DOHH2 (cell line): ENCODE data around the gene ORMDL3.

Experiments used
- H3F3A ChIP-seq: fragments of 200-600 bp; sonication (generic), shearing (Covaris generic); 2 replicates; pipeline ENCODE4 v1.6.0; 2016; ENCODE audit warnings: antibody characterized with exemption, mild to moderate bottlenecking; ENCODE audit not compliant: control insufficient read depth, insufficient read depth
- H3K27ac ChIP-seq: fragments of 200-600 bp; sonication (generic); 2 replicates; pipeline ENCODE4 v1.5.1; 2014; ENCODE audit warnings: low read depth, mild to moderate bottlenecking, low read length, moderate library complexity
- H3K27me3 ChIP-seq: fragments of 200-600 bp; sonication (generic); 2 replicates; pipeline ENCODE4 v1.6.1; 2014; ENCODE audit warnings: mild to moderate bottlenecking, low read length, mixed read lengths; ENCODE audit not compliant: control insufficient read depth
- H3K36me3 ChIP-seq: fragments of 200-600 bp; sonication (generic); 2 replicates; pipeline ENCODE4 v1.6.1; 2014; ENCODE audit warnings: mild to moderate bottlenecking, low read length, moderate library complexity, mixed read lengths; ENCODE audit not compliant: control insufficient read depth
- H3K4me1 ChIP-seq: fragments of 200-600 bp; sonication (generic); 2 replicates; pipeline ENCODE4 v1.6.1; 2014; ENCODE audit warnings: mild to moderate bottlenecking, low read length, mixed read lengths; ENCODE audit not compliant: control insufficient read depth
- H3K4me2 ChIP-seq: fragments of 200-600 bp; sonication (generic); 2 replicates; pipeline ENCODE4 v1.6.0; 2014; ENCODE audit warnings: mild to moderate bottlenecking, low read length, moderate library complexity
- H3K4me3 ChIP-seq: fragments of 200-600 bp; sonication (generic); 2 replicates; pipeline ENCODE4 v1.5.1; 2014; ENCODE audit warnings: mild to moderate bottlenecking, low read length, mixed read lengths
- H3K79me2 ChIP-seq: fragments of 200-600 bp; sonication (generic); 2 replicates; pipeline ENCODE4 v1.6.1; 2014; ENCODE audit warnings: mild to moderate bottlenecking, low read length, mixed read lengths; ENCODE audit not compliant: control insufficient read depth
- H3K9me2 ChIP-seq: fragments of 200-600 bp; sonication (generic); replicated peaks from 2 replicates; pipeline ENCODE4 v1.6.1; 2014; ENCODE audit warnings: mild to moderate bottlenecking, low read length, mixed read lengths; ENCODE audit not compliant: control insufficient read depth
- H3K9me3 ChIP-seq: fragments of 200-600 bp; sonication (generic); 2 replicates; pipeline ENCODE4 v1.6.1; 2014; ENCODE audit warnings: antibody characterized with exemption, low read length, mixed read lengths; ENCODE audit not compliant: control insufficient read depth, insufficient read depth
- H4K20me1 ChIP-seq: fragments of 200-600 bp; sonication (generic); 2 replicates; pipeline ENCODE4 v1.6.0; 2014; ENCODE audit warnings: low read depth, mild to moderate bottlenecking, antibody characterized with exemption, low read length, moderate library complexity; ENCODE audit not compliant: control insufficient read depth, insufficient read depth
- EZH2phosphoT487 ChIP-seq: fragments of 200-600 bp; sonication (generic); IDR thresholded peaks from 2 replicates; pipeline ENCODE4 v1.6.1; 2017; ENCODE audit warnings: borderline replicate concordance, mild to moderate bottlenecking, antibody characterized with exemption, low read length, moderate library complexity, mixed read lengths
- TF ChIP-seq, protein P1 (sequence below): fragments of 200-600 bp; sonication (generic); IDR thresholded peaks from one replicate; pipeline ENCODE4 v1.5.1; 2014; ENCODE audit warnings: antibody characterized with exemption, mild to moderate bottlenecking, low read depth, low read length; ENCODE audit not compliant: poor library complexity, severe bottlenecking

The ORMDL3 gene

DNA sequence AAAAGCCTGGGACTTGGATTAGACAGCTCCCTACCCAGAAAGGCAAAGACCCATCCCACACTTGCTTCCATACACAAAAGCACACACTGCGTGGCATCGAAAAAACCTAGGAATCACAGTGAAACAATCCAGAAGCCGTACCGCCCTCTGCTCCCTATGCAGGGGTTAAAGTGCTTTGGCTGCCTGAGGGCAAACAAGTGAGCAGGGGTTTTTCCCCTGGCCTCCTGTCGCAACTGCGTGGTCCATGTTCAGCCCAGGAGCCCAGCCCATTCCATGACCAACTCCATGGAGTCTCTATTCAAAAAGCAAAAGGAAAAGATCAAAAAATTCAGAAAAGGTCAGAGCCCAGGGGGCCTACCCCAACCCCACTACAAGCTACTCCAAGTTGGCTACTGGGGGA is 5.4 kb downstream of the ORMDL3 start:
- Histone ChIP-seq H3K27me3 (no peaks in the 10 kb centered on the region), H3K4me2 (no peak overlapping the region), H4K20me1 (no peaks in the 10 kb centered on the region), H3F3A (no peaks in the 10 kb centered on the region), H3K36me3 (peaks cover 26% of the 10 kb centered on the region), H3K4me1 (peaks cover 32% of the 10 kb centered on the region), H3K79me2 (peaks cover 27% of the 10 kb centered on the region), H3K9me3 (no peaks in the 10 kb centered on the region), H3K9me2 (no peaks in the 10 kb centered on the region), H3K4me3 (no peak overlapping the region), H3K27ac (no peak overlapping the region)
- TF ChIP-seq EZH2phosphoT487, result no peak
- TF ChIP-seq, protein P1, sequence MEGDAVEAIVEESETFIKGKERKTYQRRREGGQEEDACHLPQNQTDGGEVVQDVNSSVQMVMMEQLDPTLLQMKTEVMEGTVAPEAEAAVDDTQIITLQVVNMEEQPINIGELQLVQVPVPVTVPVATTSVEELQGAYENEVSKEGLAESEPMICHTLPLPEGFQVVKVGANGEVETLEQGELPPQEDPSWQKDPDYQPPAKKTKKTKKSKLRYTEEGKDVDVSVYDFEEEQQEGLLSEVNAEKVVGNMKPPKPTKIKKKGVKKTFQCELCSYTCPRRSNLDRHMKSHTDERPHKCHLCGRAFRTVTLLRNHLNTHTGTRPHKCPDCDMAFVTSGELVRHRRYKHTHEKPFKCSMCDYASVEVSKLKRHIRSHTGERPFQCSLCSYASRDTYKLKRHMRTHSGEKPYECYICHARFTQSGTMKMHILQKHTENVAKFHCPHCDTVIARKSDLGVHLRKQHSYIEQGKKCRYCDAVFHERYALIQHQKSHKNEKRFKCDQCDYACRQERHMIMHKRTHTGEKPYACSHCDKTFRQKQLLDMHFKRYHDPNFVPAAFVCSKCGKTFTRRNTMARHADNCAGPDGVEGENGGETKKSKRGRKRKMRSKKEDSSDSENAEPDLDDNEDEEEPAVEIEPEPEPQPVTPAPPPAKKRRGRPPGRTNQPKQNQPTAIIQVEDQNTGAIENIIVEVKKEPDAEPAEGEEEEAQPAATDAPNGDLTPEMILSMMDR, result no peak

DNA sequence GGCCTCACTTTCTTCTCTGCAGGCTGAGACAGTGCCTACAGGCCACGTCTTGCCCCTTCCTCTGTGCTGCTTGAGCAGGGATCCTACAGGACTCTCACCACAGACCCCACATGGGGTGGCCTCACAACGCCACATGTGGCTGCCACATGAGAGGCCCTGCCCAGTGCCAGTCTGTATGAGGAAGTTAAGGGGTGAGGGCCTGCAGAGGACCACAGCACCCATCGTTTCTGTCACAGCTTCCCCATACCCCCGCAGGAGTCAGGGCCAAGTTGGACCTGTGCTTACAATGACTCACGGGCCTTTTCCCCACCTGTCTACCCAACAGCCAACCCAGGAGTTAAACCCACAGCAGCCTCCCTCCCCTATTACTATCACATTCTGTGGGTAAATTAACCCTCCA is 6.1 kb downstream of the ORMDL3 start:
- Histone ChIP-seq H3K4me1 (peaks cover 26% of the 10 kb centered on the region), H3K36me3 (peaks cover 25% of the 10 kb centered on the region), H3K9me2 (no peaks in the 10 kb centered on the region), H3F3A (no peaks in the 10 kb centered on the region), H3K27ac (no peak overlapping the region), H3K4me3 (no peak overlapping the region), H3K4me2 (no peak overlapping the region), H4K20me1 (no peaks in the 10 kb centered on the region), H3K79me2 (peaks cover 20% of the 10 kb centered on the region), H3K27me3 (no peaks in the 10 kb centered on the region), H3K9me3 (no peaks in the 10 kb centered on the region)
- TF ChIP-seq, protein P1, result no peak
- TF ChIP-seq EZH2phosphoT487, result no peak

DNA sequence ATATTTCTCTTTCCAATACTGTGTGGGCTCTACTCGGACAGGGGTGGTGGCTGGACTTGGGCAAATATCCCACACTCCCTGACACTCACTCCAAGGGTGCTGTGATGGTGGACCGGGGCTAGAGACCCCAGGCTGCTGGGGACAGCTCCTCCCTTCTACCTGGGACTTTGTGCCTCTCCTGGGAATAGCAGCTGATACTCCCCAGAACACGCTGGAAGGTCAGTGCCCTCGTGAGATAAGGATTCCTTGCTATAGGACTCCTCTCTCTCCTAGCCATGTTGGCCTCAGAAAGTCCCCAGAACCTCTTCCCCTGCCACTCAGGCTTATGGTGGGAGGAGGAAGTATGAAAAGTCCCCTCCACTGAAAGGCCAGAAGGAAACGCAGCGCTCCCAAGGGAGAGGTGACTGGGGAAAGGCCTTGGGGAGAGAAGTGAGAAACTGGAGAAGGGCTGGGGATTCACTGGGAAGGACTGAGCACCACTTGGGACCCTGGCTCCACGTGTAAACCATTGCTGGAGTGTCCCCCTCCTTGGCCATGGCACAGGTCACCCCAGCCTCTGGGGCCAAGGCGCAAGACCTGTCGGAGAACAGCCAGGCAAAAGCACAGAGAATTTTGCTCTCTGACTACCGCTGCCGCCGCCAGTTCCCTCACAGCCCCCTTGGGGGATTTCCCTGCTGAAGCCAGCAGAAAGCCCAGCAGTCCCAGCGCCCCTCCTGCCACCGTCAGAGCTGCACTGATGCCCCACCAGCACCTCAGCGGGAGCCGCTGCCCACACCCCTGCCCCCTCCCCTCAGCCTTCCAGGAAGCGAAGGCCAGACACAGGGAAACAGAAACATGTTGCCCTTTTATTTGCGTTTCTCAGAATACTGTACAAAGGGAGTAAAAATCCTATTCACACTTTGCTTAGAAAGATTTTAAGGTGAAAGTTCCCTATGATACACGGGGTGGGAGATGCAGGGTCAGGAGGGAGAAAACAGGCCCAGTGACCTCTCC is 6.9 kb downstream of the ORMDL3 start:
- H3F3A ChIP-seq, result no peaks in the 10 kb centered on the region; the same call in 1 of the 2 replicates
- peaks cover 19% of the 10 kb centered on the region for H3K4me1 ChIP-seq
- H3K4me2 ChIP-seq, result no peak overlapping the region
- peaks cover 12% of the 10 kb centered on the region for H3K79me2 ChIP-seq
- H3K9me2 ChIP-seq, result no peaks in the 10 kb centered on the region
- H4K20me1 ChIP-seq, result no peaks in the 10 kb centered on the region
- H3K27me3 ChIP-seq, result no peaks in the 10 kb centered on the region
- no peak overlapping the region for H3K27ac ChIP-seq
- TF ChIP-seq, protein P1, result no peak
- TF ChIP-seq EZH2phosphoT487, result no peak
- H3K4me3 ChIP-seq, result no peak overlapping the region
- peaks cover 25% of the 10 kb centered on the region for H3K36me3 ChIP-seq
- no peaks in the 10 kb centered on the region for H3K9me3 ChIP-seq
